GM18907 (cell line): Measurements from ENCODE around the gene CTNNA3.

Experiments
- ATAC-seq: cut with Tn5 transposase; IDR thresholded peaks from one replicate; pipeline ENCODE4 v1.9.1; 2021; ENCODE audit warnings: mild to moderate bottlenecking, moderate library complexity; ENCODE audit not compliant: unreplicated experiment

CTNNA3 gene

GRCh38 chr10:66214721-66215404, 1481.1 kb downstream of the CTNNA3 start:
- ATAC-seq = no peak

GRCh38 chr10:66209025-66209424, 1487.0 kb downstream of the CTNNA3 start:
- ATAC-seq = no peak

GRCh38 chr10:66204838-66205237, 1491.2 kb downstream of the CTNNA3 start:
- no peak for ATAC-seq

- ATAC-seq = no peak
These were observed 1493.9 kb downstream of the CTNNA3 start for GRCh38 chr10:66202101-66202500.

- ATAC-seq = no peak
These were observed 1503.7 kb downstream of the CTNNA3 start for GRCh38 chr10:66192162-66192831.

- ATAC-seq = no peak
These were observed 1505.6 kb downstream of the CTNNA3 start for GRCh38 chr10:66190413-66190812.

GRCh38 chr10:66189271-66189670, 1506.7 kb downstream of the CTNNA3 start:
- no peak for ATAC-seq

GRCh38 chr10:66187053-66187733, 1508.8 kb downstream of the CTNNA3 start:
- ATAC-seq = no peak

- no peak for ATAC-seq
These were observed 1513.0 kb downstream of the CTNNA3 start for GRCh38 chr10:66183028-66183427.

GRCh38 chr10:66180581-66181318, 1515.2 kb downstream of the CTNNA3 start:
- ATAC-seq = peak; percentile 90

- ATAC-seq = no peak
These were observed 1516.0 kb downstream of the CTNNA3 start for GRCh38 chr10:66180021-66180420.

GRCh38 chr10:66176772-66177171, 1519.2 kb downstream of the CTNNA3 start:
- no peak for ATAC-seq

GRCh38 chr10:66167816-66168215, 1528.2 kb downstream of the CTNNA3 start:
- no peak for ATAC-seq

GRCh38 chr10:66162560-66163143, 1533.3 kb downstream of the CTNNA3 start:
- no peak for ATAC-seq

- ATAC-seq = no peak
These were observed 1544.6 kb downstream of the CTNNA3 start for GRCh38 chr10:66151346-66151745.

GRCh38 chr10:66148312-66148711, 1547.7 kb downstream of the CTNNA3 start:
- ATAC-seq = no peak

- ATAC-seq = no peak
These were observed 1552.0 kb downstream of the CTNNA3 start for GRCh38 chr10:66144016-66144415.

GRCh38 chr10:66102756-66103155, 1593.2 kb downstream of the CTNNA3 start:
- ATAC-seq = no peak

- ATAC-seq = no peak
These were observed 1597.2 kb downstream of the CTNNA3 start for GRCh38 chr10:66098595-66099480.

- ATAC-seq = no peak
These were observed 1600.4 kb downstream of the CTNNA3 start for GRCh38 chr10:66095610-66096009.
